GM19043 (cell line): Measurements from ENCODE around the gene NFATC2.

Experiments
- ATAC-seq: cut with Tn5 transposase; IDR thresholded peaks from one replicate; pipeline ENCODE4 v1.9.1; 2021; ENCODE audit warnings: low read depth; ENCODE audit not compliant: unreplicated experiment

NFATC2 gene

GRCh38 chr20:51498765-51499540, 43.6 kb downstream of the NFATC2 start:
- no peak for ATAC-seq

GRCh38 chr20:51497542-51498467, 44.7 kb downstream of the NFATC2 start:
- ATAC-seq = no peak

GRCh38 chr20:51496964-51497363, 45.6 kb downstream of the NFATC2 start:
- no peak for ATAC-seq

- ATAC-seq = no peak
Measured at GRCh38 chr20:51495921-51496545, 46.5 kb downstream of the NFATC2 start.

GRCh38 chr20:51495291-51495690, 47.2 kb downstream of the NFATC2 start:
- no peak for ATAC-seq

GRCh38 chr20:51494241-51495110, 48.0 kb downstream of the NFATC2 start:
- ATAC-seq = no peak

- no peak for ATAC-seq
Measured at GRCh38 chr20:51493346-51493791, 49.1 kb downstream of the NFATC2 start.

- ATAC-seq = no peak
Measured at GRCh38 chr20:51492167-51493092, 50.1 kb downstream of the NFATC2 start.

- ATAC-seq = no peak
Measured at GRCh38 chr20:51491393-51491792, 51.1 kb downstream of the NFATC2 start.

GRCh38 chr20:51490635-51491034, 51.9 kb downstream of the NFATC2 start:
- ATAC-seq = no peak

- ATAC-seq = no peak
Measured at GRCh38 chr20:51489611-51490010, 52.9 kb downstream of the NFATC2 start.

GRCh38 chr20:51488331-51488730, 54.2 kb downstream of the NFATC2 start:
- no peak for ATAC-seq

- no peak for ATAC-seq
Measured at GRCh38 chr20:51487565-51488268, 54.8 kb downstream of the NFATC2 start.

GRCh38 chr20:51487076-51487475, 55.4 kb downstream of the NFATC2 start:
- ATAC-seq = no peak

GRCh38 chr20:51486197-51487005, 56.1 kb downstream of the NFATC2 start:
- no peak for ATAC-seq

- ATAC-seq = no peak
Measured at GRCh38 chr20:51484831-51485230, 57.7 kb downstream of the NFATC2 start.

- no peak for ATAC-seq
Measured at GRCh38 chr20:51484141-51484815, 58.2 kb downstream of the NFATC2 start.
